Smooth muscle cell (in vitro differentiated cells): Measurements from ENCODE around the gene GRIN2B. TPM values are rescaled to one million over a fixed set of nuclear protein-coding genes. Genes with fewer than 3 reads are reported as not detected.

Experiments used
- DNase-seq: peaks from one replicate; lab custom pipeline; 2025; ENCODE audit not compliant: unreplicated experiment; lab: John Stamatoyannopoulos, UW
- H2AFZ ChIP-seq: fragments of 200-600 bp; sonication (generic); 2 replicates; pipeline ENCODE4 v1.6.0; 2016; ENCODE audit warnings: antibody characterized with exemption, low read depth, mild to moderate bottlenecking
- H3F3A ChIP-seq: fragments of 200-600 bp; sonication (generic); 2 replicates; pipeline ENCODE4 v1.6.0; 2017; ENCODE audit warnings: antibody characterized with exemption, low read depth
- H3K27ac ChIP-seq: fragments of 200-600 bp; sonication (generic); 2 replicates; pipeline ENCODE4 v1.5.1; 2016; ENCODE audit warnings: low read depth, mild to moderate bottlenecking
- H3K27me3 ChIP-seq: fragments of 200-600 bp; sonication (generic); 2 replicates; pipeline ENCODE4 v1.6.1; 2016; ENCODE audit warnings: low read depth, mild to moderate bottlenecking
- H3K36me3 ChIP-seq: fragments of 200-600 bp; sonication (generic); 2 replicates; pipeline ENCODE4 v1.5.1; 2016; ENCODE audit warnings: low read depth
- H3K4me1 ChIP-seq: fragments of 200-600 bp; sonication (generic); 2 replicates; pipeline ENCODE4 v1.5.1; 2016; ENCODE audit warnings: low read depth
- H3K4me2 ChIP-seq: fragments of 200-600 bp; sonication (generic); 2 replicates; pipeline ENCODE4 v1.6.0; 2016; ENCODE audit warnings: mild to moderate bottlenecking
- H3K4me3 ChIP-seq: fragments of 200-600 bp; sonication (generic); 2 replicates; pipeline ENCODE4 v1.5.1; 2016; ENCODE audit warnings: mild to moderate bottlenecking
- H3K79me2 ChIP-seq: fragments of 200-600 bp; sonication (generic); 2 replicates; pipeline ENCODE4 v1.6.0; 2016; ENCODE audit warnings: low read depth, mild to moderate bottlenecking
- H3K9ac ChIP-seq: fragments of 200-600 bp; sonication (generic); 2 replicates; pipeline ENCODE4 v1.6.0; 2016; ENCODE audit warnings: low read depth
- H3K9me3 ChIP-seq: fragments of 200-600 bp; sonication (generic); replicated peaks from 2 replicates; pipeline ENCODE4 v1.5.1; 2016; ENCODE audit warnings: low read depth
- H4K20me1 ChIP-seq: fragments of 200-600 bp; sonication (generic); 2 replicates; pipeline ENCODE4 v1.6.0; 2016; ENCODE audit warnings: low read depth
- WGBS: methylation state at CpG from one replicate; pipeline ENCODE4 v1.1.7; 2016; ENCODE audit warnings: low lambda C conversion rate; 5-methylcytosine and 5-hydroxymethylcytosine counted together
- polyA plus RNA-seq: library from polyadenylated mRNA; unstranded; fragments of >200 nt; fragmentation: Nextera tagmentation; extraction: Ambion mirVana; gene quantifications from 2 replicates; pipeline ENCODE4 v1.2.1, GENCODE V29; 2016
- total RNA-seq: library from RNA; depleted of rRNA; stranded (reverse); fragments of >200 nt; gene quantifications from 2 replicates; pipeline ENCODE4 v1.2.3, GENCODE V29; 2014
- TF ChIP-seq, protein P1 (sequence below): fragments of 200-600 bp; sonication (generic); IDR thresholded peaks from 2 replicates; pipeline ENCODE4 v1.5.1; 2017; ENCODE audit warnings: borderline replicate concordance, mild to moderate bottlenecking, antibody characterized with exemption; ENCODE audit not compliant: insufficient read depth, poor library complexity, severe bottlenecking

Gene GRIN2B
- total and polyA plus RNA-seq, 2 experiments from 2014 or later, result not detected

DNA sequence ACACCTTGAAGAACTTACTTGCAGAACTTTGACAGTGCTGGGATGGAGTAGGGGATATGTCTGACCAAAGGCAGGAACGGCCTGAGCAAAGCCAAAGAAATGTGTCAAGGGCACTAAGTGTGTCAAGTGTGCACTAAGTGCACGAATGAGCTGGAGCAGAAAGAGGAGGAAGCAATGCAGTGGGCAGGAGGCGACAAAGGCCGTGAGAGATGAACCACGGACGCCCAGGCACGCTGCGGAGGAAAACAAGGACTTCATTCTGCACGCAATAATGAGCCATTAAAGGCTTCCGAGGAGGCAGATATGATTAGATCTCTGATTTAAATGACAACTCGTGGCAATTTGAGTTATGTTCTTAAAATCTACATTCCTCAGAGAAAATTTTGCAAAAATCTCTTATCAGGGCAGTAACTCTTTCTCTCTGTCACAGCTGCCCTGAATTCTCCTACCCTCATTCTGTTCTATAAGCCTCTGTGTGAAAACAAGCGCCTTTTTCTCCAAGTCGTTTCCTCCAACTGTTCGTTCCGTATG is 25.3 kb downstream of the GRIN2B start:
- TF ChIP-seq, protein P1, sequence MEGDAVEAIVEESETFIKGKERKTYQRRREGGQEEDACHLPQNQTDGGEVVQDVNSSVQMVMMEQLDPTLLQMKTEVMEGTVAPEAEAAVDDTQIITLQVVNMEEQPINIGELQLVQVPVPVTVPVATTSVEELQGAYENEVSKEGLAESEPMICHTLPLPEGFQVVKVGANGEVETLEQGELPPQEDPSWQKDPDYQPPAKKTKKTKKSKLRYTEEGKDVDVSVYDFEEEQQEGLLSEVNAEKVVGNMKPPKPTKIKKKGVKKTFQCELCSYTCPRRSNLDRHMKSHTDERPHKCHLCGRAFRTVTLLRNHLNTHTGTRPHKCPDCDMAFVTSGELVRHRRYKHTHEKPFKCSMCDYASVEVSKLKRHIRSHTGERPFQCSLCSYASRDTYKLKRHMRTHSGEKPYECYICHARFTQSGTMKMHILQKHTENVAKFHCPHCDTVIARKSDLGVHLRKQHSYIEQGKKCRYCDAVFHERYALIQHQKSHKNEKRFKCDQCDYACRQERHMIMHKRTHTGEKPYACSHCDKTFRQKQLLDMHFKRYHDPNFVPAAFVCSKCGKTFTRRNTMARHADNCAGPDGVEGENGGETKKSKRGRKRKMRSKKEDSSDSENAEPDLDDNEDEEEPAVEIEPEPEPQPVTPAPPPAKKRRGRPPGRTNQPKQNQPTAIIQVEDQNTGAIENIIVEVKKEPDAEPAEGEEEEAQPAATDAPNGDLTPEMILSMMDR, result no peak
- H3K9me3 ChIP-seq, result no peaks in the 10 kb centered on the region
- peaks cover 2% of the 10 kb centered on the region for H3K4me1 ChIP-seq
- no peaks in the 10 kb centered on the region for H4K20me1 ChIP-seq
- WGBS, result 92% methylated on average over 15 of the region's 15 CpGs
- no peak for DNase-seq
- no peaks in the 10 kb centered on the region for H3K79me2 ChIP-seq
- no peak overlapping the region for H3K27ac ChIP-seq
- no peak overlapping the region for H3K9ac ChIP-seq
- no peak overlapping the region for H3K4me3 ChIP-seq
- no peaks in the 10 kb centered on the region for H3K27me3 ChIP-seq
- H3K4me2 ChIP-seq, result no peak overlapping the region
- H3F3A ChIP-seq, result no peaks in the 10 kb centered on the region
- H2AFZ ChIP-seq, result no peak overlapping the region
- no peaks in the 10 kb centered on the region for H3K36me3 ChIP-seq

DNA sequence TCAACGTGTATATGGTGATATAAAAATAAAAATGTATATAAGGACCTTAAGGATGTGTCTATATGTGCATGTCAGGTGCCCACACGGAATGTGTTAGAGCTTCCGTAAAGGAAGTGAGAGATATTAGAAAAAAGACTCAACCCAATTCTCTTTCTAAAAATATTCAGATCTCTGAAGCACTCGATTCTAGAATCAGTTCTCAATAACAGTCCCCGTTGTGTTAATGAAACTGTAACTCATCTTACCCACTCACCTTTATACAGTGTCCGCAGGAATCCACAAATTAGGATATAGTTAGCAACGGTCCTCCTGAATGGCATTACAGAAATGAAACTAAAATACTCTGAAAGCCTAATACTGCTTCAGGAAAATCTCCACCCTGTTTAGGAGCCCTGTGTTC is 29.3 kb downstream of the GRIN2B start:
- 96% methylated on average over 7 of the region's 7 CpGs for WGBS
- H3K4me3 ChIP-seq, result no peak overlapping the region
- H3K4me2 ChIP-seq, result no peak overlapping the region
- H3K9me3 ChIP-seq, result no peaks in the 10 kb centered on the region
- no peak overlapping the region for H3K9ac ChIP-seq
- DNase-seq, result no peak
- H3K36me3 ChIP-seq, result no peaks in the 10 kb centered on the region
- no peaks in the 10 kb centered on the region for H3F3A ChIP-seq
- H3K27me3 ChIP-seq, result no peaks in the 10 kb centered on the region
- no peak overlapping the region for H3K27ac ChIP-seq
- peaks cover 12% of the 10 kb centered on the region for H3K4me1 ChIP-seq
- no peak overlapping the region for H2AFZ ChIP-seq
- H4K20me1 ChIP-seq, result no peaks in the 10 kb centered on the region
- TF ChIP-seq, protein P1, result no peak
- H3K79me2 ChIP-seq, result no peaks in the 10 kb centered on the region

- Histone ChIP-seq H3K27ac (peak overlapping the region; percentile 55), H3K4me3 (no peak overlapping the region), H3K9me3 (no peaks in the 10 kb centered on the region), H3K9ac (no peak overlapping the region), H3K79me2 (no peaks in the 10 kb centered on the region), H3K4me1 (peaks cover 12% of the 10 kb centered on the region), H3K36me3 (no peaks in the 10 kb centered on the region), H3F3A (no peaks in the 10 kb centered on the region), H3K27me3 (no peaks in the 10 kb centered on the region), H2AFZ (no peak overlapping the region), H4K20me1 (no peaks in the 10 kb centered on the region), H3K4me2 (peak overlapping the region; percentile 0)
- no peak for DNase-seq
- TF ChIP-seq, protein P1, result no peak
- WGBS, result 0% methylated on average over 1 of the region's 1 CpG
These were observed 30.9 kb downstream of the GRIN2B start for GRCh38 chr12:13950502-13950901.

DNA sequence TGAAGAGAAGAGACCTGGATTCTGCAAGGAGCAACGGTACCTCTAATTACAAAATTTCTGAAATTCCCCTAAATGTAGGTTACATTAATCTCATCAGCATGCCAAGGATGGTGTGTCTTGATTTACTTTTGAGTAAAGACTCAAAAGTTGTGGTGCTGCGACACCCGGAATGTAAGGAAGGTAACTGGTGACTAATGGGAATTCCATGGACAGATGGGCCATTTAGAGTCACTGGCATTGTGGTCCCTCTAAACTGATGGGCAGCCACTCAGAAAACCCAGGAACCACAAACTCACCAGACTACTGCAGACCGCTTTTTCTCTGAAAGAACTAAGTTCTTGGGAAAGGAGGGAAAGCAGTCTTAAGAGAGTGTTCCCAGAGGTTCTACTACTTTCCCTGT is 32.8 kb downstream of the GRIN2B start:
- no peak overlapping the region for H3K4me3 ChIP-seq
- H3K36me3 ChIP-seq, result no peaks in the 10 kb centered on the region
- no peak overlapping the region for H3K9ac ChIP-seq
- TF ChIP-seq, protein P1, result no peak
- no peaks in the 10 kb centered on the region for H4K20me1 ChIP-seq
- peaks cover 12% of the 10 kb centered on the region for H3K4me1 ChIP-seq
- no peak overlapping the region for H2AFZ ChIP-seq
- 89% methylated on average over 4 of the region's 4 CpGs for WGBS
- no peaks in the 10 kb centered on the region for H3F3A ChIP-seq
- DNase-seq, result no peak
- no peak overlapping the region for H3K4me2 ChIP-seq
- H3K27ac ChIP-seq, result no peak overlapping the region
- H3K9me3 ChIP-seq, result no peaks in the 10 kb centered on the region
- no peaks in the 10 kb centered on the region for H3K79me2 ChIP-seq
- H3K27me3 ChIP-seq, result no peaks in the 10 kb centered on the region
